GM19023 (cell line): ENCODE data around the gene TM4SF20.
"Not testable (repeated sequence)": the region's sequence is repeated elsewhere in the genome, so short reads cannot be mapped to it uniquely, and the experiment has no call there.

Experiments used
- ATAC-seq: cut with Tn5 transposase; IDR thresholded peaks from one replicate; pipeline ENCODE4 v1.9.1; 2021; ENCODE audit warnings: mild to moderate bottlenecking, moderate library complexity; ENCODE audit not compliant: unreplicated experiment

TM4SF20 gene

DNA sequence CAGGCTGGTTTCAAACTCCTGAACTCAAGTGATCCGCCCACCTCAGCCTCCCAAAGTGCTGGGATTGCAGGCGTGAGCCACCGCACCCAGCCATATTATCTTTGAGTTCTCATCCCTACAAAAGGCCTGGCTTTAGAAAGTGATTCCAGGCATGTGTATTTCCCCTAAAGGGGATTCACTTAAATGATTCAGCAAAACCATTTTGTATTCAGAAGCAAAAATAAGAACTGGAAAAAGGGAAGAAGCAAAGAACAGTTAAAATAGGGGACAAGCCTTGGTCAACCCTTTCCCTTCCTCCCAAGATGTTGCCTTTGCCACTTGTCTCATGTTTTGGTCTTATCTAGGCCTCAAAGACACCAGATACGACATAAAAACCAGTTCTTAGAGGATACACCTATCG is 10.5 kb downstream of the TM4SF20 start:
- no peak for ATAC-seq

DNA sequence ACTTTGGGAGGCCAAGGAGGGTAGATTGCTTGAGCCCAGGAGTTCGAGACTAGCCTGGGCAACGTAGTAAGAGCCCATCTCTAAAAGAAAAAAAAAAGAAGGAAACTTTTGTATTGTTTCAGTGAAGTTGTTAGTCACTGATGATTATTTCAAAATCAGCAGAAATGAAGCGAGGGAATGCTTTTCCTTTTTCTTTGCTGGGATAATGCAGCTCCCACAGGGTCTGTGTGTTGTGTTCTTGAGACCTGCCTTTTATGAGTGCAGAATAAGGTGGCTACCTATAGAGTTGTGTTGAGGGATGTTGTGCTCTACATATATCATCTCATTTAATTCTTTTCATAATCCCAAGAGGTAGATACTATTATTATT is 11.7 kb downstream of the TM4SF20 start:
- no peak for ATAC-seq

- no peak for ATAC-seq
Measured at GRCh38 chr2:227366769-227367426, 12.2 kb downstream of the TM4SF20 start.

DNA sequence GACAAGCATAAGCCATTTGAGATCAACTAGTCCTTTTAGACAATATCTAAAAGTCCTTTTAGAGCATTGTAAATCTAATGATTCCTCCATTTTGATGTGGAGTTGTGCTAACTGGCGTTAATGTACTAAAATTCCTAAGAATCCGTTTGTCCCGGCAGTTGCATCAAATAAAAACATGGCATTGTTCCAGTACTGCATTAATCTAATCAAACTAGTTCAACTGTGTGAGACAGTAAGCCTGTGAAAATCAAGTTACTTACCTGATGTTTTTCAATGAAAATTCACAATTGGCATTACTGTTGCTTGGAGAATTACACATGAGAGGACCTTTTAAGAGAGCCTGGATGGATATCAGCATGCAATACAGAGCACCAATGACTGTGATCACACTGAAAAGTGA is 13.3 kb downstream of the TM4SF20 start:
- ATAC-seq, result no peak

DNA sequence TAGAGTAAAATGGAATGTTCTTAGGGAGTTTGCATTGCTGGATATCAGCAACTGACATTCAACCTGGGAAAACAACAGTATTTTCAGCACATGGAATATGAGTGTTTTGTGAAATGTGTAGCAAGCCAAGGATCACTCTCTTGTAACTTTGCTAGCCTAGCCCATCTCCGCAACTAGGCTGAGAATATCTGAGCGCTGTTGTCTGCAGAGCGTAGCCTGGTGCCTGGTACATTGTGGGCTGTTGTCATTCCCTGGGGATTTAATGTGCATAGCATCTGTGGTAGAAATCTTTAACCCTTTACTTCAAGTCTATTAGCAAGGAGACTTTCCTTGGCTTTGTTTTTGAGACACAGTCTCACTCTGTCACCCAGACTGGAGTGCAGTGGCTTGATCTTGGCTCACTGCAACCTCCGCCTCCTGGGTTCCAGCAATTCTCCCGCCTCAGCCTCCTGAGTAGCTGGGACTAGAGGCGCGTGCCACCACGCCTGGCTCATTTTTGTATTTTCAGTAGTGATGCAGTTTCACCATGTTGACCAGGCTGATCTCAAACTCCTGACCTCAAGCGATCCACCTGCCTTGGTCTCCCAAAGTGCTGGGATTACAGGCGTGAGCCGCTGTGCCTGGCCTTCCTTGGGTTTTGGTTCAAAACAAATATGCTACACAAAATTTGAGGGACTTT is 14.4 kb downstream of the TM4SF20 start:
- ATAC-seq, result not testable (repeated sequence)

DNA sequence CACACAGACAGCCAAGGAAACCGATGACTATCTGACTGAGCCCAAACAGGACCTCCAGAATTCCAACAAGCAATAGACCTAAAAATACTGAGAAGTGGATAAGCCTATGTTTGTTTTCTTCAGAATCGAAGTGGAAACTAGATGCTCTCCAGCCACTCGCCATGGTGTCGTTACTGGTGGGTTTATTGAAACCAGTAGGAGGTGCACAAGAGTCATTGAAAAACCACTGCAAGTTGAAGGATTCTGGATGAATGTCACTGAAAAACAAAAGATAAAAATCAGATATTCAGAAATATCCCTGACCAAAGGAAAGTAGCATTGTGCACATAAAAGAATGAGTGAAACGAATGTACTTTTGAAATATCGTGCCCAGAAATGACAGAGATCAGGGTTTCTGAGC is 15.3 kb downstream of the TM4SF20 start:
- no peak for ATAC-seq

DNA sequence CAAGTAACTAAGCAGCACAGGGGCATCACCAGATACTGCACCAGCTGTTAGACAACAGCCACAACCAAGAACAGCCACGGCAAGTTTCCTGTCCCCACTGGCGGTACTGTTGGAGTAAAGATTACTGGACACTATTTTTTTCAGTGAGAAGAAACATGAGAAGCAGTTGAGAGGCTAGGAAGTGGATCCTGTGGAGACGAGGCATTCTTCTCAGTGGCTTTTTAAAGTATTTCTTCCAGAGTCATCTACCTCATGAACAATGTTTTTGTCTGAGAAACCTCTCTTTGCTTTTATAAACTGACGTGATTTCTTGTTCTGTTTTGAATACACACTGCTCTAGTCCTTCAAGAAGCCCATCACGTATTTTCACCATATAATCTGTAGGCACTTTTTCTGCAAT is 18.8 kb downstream of the TM4SF20 start:
- no peak for ATAC-seq

DNA sequence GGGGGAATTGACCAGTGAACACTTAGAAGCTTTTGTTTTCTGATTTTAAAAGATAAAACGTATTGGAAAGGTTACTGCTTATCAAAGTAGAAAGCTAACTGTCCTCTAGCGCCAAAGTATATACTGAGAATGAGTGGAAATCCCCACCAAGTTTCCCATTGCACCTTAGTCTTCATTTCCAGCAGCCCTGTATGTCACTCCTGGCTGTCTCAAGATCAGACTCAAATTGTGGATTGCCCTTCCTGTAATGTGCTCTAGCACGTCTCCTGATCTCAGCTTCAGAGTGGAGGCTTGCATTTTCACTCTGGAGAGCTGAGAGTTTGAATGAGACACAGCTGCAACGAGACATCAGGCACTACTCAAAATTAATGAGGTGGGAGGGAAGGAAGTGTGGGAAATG is 27.5 kb downstream of the TM4SF20 start:
- peak; percentile 81 for ATAC-seq

GRCh38 chr2:227349989-227350612 is 29.0 kb downstream of the TM4SF20 start:
- no peak for ATAC-seq

DNA sequence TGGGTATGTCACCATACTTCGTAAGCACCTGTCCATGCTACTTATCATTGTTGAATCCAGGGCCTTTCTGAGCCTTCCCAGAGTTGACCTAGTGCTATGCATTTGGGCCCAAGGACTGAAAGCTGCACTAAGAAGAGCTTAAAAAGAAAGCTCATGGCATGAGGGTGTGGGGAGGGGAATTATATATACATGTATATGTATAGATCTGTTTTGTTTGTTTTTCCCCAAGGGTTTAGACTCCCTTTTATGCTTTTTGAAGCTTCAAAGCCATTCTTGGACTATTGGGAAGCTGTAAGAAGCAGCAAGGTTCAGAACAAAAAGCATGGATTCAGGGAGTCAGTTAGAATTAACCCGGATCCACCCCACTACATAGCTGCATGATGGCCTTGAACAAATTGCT is 30.8 kb downstream of the TM4SF20 start:
- ATAC-seq, result no peak

- no peak for ATAC-seq
Measured at GRCh38 chr2:227347117-227347516, 32.0 kb downstream of the TM4SF20 start.

GRCh38 chr2:227344231-227344630 is 34.9 kb downstream of the TM4SF20 start:
- no peak for ATAC-seq

- ATAC-seq, result no peak
Measured at GRCh38 chr2:227341553-227341952, 37.6 kb downstream of the TM4SF20 start.

DNA sequence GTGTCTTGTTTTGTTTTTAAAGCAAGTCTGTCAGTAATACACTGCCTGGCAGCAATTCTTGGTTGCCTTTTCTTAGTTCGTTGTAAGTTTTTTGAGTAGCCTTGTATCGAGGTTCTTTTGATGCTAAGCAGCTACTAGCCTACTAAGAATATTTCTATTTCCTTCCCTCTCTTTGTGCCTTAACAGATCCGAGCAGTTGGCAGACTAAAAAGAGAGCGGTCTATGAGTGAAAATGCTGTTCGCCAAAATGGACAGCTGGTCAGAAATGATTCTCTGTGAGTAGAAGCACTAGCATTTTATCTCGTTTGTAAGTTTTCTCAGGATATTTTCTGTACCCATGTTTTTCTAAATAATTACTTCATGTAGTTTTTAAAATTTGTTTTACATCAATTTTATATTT is 39.0 kb downstream of the TM4SF20 start:
- ATAC-seq, result no peak

DNA sequence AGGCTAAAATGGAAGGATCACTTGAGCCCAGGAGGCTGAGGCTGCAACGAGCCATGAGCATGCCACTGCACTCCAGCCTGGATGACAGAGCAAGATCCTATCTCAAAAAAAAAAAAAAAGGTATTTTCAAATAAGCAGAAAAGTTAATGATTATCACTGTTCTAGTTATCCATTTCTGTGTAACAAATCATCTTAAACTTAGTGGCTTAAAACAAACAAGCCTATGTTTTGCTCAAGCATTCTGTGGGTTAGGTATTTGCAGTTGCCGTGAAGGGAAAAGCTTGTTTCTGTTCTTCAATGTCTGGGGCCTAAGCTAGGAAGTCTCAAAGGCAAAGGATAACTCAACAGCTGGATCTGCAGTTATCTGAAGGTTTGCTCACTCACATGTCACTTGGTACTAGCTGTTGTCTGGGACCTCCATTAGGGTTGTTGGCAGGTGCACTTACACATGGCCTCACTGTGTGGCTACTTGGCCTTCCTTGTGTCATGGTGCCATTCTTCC is 40.0 kb downstream of the TM4SF20 start:
- ATAC-seq, result no peak

DNA sequence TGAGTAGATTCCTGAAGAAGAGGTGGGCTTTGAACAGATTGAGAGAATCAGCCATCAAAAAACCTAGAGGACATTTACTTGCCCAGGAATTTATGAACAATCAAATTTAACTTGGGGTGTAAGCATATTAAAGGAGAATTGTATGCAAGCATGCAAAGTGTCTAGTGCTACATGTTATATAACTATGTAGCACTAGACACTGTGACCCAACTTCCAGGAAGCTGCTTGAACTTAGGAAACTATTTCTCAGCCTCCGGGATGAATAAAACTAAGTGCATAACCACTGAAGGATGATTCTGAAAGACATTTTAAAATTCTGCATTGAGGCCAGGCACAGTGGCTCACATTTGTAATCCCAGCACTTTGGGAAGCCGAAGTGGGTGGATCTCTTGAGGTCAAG is 41.7 kb downstream of the TM4SF20 start:
- no peak for ATAC-seq

GRCh38 chr2:227335713-227336112 is 43.4 kb downstream of the TM4SF20 start:
- no peak for ATAC-seq

DNA sequence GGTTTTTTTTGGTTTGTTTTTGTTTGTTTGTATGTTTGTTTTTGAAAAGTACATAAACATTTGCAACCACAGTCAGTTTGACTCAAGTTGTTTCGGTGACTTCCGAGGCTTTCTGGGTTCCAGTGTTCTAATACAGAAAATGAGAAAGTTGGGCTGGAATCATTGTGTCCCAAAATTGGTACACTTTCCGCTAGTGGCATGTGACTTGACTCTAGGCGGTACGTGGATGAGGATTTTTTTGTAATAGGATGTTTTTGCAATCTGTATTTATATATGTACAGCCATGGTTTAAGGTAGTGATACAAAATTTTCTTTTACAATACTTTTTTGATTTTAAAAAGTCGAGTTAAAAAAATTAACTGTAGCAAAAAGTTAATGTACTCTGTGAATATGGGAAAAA is 52.3 kb downstream of the TM4SF20 start:
- ATAC-seq, result no peak

DNA sequence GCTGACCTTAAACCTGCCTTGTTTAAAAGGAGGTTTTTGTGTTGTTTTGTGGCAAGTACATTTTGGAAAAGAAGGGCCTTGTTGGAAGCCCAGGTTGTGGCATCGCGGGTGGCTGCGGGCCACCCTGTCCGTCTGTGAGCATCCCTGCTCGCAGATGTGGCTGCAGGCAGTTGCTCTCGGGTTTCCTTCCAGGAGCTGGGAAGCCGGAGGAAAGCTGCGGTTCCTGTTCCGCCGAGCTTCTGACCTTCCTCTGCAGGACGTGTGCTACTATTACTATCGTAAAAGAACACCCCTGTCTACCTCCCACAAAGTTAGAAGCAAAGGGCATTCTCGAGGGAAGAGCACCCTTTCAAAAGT is 53.3 kb downstream of the TM4SF20 start:
- peak; percentile 4 for ATAC-seq

DNA sequence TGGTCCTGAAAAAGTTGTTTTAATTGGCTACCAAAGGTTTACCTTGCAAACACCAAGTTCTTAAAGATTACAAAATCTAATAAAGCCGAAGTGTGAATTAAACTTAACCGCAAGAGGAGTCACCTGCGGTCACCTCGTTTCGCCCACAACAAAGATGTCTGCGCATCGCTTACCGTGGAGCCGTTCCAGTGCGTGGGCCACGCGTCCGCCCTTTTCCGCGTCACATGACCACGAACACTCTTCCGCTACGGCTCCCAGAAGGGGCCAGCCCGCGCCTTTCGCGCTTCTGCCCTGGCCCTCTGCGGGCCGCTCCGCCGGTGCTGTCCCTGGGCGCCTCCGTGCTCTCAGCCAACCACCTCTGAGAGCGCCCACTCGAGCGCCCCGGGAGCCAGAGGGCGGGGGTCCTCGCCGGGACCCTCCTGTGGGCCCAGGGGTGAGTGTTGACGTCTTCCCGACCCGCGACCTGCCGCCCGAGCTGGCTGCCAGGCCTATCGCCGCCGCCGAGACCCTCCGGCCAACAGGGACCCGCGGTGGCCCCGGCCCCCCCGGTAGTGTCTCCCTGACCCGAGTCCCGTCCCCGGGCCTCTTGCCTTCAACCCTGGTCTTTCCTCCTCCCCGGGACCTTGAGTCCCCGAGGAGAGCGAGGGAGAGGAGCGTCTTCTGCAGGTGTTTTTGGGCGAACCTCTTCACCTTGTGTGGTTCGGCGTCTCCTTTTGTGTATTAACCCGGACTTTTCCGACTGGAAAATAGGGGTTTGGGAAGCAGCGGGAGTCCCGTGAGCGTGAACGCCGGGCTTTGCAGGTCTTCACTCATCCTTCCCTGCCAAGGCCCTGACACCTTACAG is 53.9 kb downstream of the TM4SF20 start, which contains the start of gene MFF:
Gene MFF (plus strand): TSS at position 257 of the 844 bp plus-strand sequence. CDS start 5,415 bp downstream, outside the sequence.
- ATAC-seq, result peak; percentile 98

- no peak for ATAC-seq
Measured at GRCh38 chr2:227324642-227324994, 54.5 kb downstream of the TM4SF20 start.
